Left lobe of liver (tissue), 2 donors: ENCODE measurements around the gene FLACC1. TPM values are rescaled to one million over a fixed set of nuclear protein-coding genes. Genes with fewer than 3 reads are reported as not detected.
"Not testable (repeated sequence)": the region's sequence is repeated elsewhere in the genome, so short reads cannot be mapped to it uniquely, and the experiment has no call there.

Experiments used
- ATAC-seq: fragments of 200-7000 bp; cut with Tn5 transposase; one replicate; pipeline ENCODE4 v1.9.1; 2020; ENCODE audit warnings: mild to moderate bottlenecking, moderate library complexity
- DNase-seq: peaks from one replicate; pipeline ENCODE4 v3.0.0-alpha.2; 2020; ENCODE audit warnings: low spot score
- total RNA-seq: library from RNA; stranded (reverse); gene quantifications from one replicate; pipeline ENCODE4 v1.2.1, GENCODE V29; 2021
- donor health status: DM: no; HTN: no; CAD: no; lungs with moderate emphysema.
- donor health status: DM: no; HTN: yes; CAD: no.

Gene FLACC1
- total RNA-seq, 1 donor from 2014 or later = 0.55 TPM

GRCh38 chr2:201349601-201350000, 7.5 kb downstream of the FLACC1 start:
- DNase-seq (no peak), ATAC-seq (no peak)

- DNase-seq (no peak), ATAC-seq (no peak)
Observed at GRCh38 chr2:201348758-201349157, 8.4 kb downstream of the FLACC1 start.

- DNase-seq = no peak
- no peak for ATAC-seq
Observed at GRCh38 chr2:201347138-201347537, 10.0 kb downstream of the FLACC1 start.

GRCh38 chr2:201345625-201346213, 11.4 kb downstream of the FLACC1 start:
- no peak for DNase-seq
- ATAC-seq = no peak

GRCh38 chr2:201344663-201345366, 12.3 kb downstream of the FLACC1 start:
- ATAC-seq = no peak
- no peak for DNase-seq

- no peak for DNase-seq
- no peak for ATAC-seq
Observed at GRCh38 chr2:201343559-201343958, 13.6 kb downstream of the FLACC1 start.

- no peak for ATAC-seq
- DNase-seq = no peak
Observed at GRCh38 chr2:201342923-201343322, 14.2 kb downstream of the FLACC1 start.

- DNase-seq (no peak), ATAC-seq (no peak)
Observed at GRCh38 chr2:201329409-201329808, 27.7 kb downstream of the FLACC1 start.

GRCh38 chr2:201327678-201328077, 29.5 kb downstream of the FLACC1 start:
- no peak for ATAC-seq
- DNase-seq = no peak

- ATAC-seq (no peak), DNase-seq (no peak)
Observed at GRCh38 chr2:201322772-201323171, 34.4 kb downstream of the FLACC1 start.

- ATAC-seq = no peak
- DNase-seq = no peak
Observed at GRCh38 chr2:201320701-201321100, 36.4 kb downstream of the FLACC1 start.

GRCh38 chr2:201320257-201320656, 36.9 kb downstream of the FLACC1 start:
- no peak for ATAC-seq
- no peak for DNase-seq

- DNase-seq (no peak), ATAC-seq (no peak)
Observed at GRCh38 chr2:201319511-201319910, 37.6 kb downstream of the FLACC1 start.

- no peak for ATAC-seq
- no peak for DNase-seq
Observed at GRCh38 chr2:201313362-201313761, 43.8 kb downstream of the FLACC1 start.

- ATAC-seq (no peak), DNase-seq (no peak)
Observed at GRCh38 chr2:201308914-201309313, 48.2 kb downstream of the FLACC1 start.

GRCh38 chr2:201307876-201308275, 49.3 kb downstream of the FLACC1 start:
- DNase-seq (no peak), ATAC-seq (no peak)

GRCh38 chr2:201299929-201300328, 57.2 kb downstream of the FLACC1 start:
- not testable (repeated sequence) for ATAC-seq

GRCh38 chr2:201298462-201299052, 58.6 kb downstream of the FLACC1 start:
- DNase-seq = no peak
- no peak for ATAC-seq

More at GRCh38 chr2:201299929-201300328, 57.2 kb downstream of the FLACC1 start:
- not testable (repeated sequence) for DNase-seq

- not testable (repeated sequence) for ATAC-seq, DNase-seq
Observed at GRCh38 chr2:201290457-201291148, 66.5 kb downstream of the FLACC1 start.

- ATAC-seq = peak; percentile 59
- no peak for DNase-seq
Observed at GRCh38 chr2:201285499-201285898, 71.6 kb downstream of the FLACC1 start.

- ATAC-seq (no peak), DNase-seq (no peak)
Observed at GRCh38 chr2:201280191-201281040, 76.7 kb downstream of the FLACC1 start.
